ENCODE data around the gene ACBD4.

The ACBD4 gene, protein sequence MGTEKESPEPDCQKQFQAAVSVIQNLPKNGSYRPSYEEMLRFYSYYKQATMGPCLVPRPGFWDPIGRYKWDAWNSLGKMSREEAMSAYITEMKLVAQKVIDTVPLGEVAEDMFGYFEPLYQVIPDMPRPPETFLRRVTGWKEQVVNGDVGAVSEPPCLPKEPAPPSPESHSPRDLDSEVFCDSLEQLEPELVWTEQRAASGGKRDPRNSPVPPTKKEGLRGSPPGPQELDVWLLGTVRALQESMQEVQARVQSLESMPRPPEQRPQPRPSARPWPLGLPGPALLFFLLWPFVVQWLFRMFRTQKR

DNA sequence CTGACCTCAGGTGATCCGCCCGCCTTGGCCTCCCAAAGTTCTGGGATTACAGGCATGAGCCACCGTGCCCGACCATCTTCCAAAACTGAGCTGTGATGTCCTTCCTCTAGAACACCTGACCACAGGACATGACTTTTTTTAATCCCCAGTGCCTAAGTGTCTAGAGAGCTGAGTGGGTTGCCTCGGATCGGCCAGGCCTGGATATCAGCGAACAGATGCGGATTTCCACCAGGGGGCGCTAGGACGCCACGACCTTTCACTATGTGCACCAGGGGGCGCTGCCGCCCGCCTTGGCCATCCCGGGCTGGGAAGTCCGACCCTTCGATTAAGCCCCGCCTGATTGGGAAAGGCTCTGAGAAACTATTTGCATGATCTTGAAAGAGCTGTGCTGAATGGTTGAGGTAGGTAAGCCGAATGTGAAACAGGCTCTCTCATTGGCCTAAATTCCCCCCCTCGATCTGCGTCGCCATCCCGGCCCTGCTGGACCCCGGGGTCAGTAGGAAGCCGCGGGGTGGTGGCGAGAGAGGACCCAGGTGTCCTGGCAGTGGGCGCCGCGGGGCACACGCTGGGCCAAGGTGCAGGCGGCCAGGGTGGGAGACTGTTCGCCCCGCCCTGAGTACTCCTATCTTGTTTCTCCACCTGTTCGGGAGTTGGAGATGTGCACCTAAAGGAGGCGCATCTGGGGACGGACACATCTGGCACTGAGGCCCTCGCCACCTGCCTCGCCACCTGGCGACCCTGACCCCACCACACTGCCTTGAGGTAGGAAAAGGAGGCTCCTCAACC is at the start of gene ACBD4:
Gene ACBD4 (plus strand): TSS at position 496 of the 786 bp plus-strand sequence. CDS start 458 bp downstream, outside the sequence.
- peak; percentile 96 for DNase-seq (ENCODE audit: low read depth in 2 of 2)

DNA sequence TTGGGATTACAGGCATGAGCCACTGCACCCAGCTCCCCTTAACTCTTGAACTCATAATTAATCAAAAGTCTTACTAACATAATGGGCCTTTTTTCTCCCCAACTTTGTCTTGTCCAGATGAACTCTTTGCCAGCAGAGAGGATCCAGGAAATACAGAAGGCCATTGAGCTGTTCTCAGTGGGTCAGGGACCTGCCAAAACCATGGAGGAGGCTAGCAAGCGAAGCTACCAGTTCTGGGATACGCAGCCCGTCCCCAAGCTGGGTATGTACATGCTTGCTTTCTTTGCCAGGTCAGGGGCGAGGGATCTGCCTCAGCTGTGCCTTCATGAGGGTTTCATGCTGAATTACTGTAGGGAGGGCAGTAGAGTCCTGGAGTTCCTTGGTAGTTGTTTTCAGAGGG is 49.1 kb upstream of the ACBD4 start:
- DNase-seq (ENCODE audit: low read depth in 2 of 2), result no peak

DNA sequence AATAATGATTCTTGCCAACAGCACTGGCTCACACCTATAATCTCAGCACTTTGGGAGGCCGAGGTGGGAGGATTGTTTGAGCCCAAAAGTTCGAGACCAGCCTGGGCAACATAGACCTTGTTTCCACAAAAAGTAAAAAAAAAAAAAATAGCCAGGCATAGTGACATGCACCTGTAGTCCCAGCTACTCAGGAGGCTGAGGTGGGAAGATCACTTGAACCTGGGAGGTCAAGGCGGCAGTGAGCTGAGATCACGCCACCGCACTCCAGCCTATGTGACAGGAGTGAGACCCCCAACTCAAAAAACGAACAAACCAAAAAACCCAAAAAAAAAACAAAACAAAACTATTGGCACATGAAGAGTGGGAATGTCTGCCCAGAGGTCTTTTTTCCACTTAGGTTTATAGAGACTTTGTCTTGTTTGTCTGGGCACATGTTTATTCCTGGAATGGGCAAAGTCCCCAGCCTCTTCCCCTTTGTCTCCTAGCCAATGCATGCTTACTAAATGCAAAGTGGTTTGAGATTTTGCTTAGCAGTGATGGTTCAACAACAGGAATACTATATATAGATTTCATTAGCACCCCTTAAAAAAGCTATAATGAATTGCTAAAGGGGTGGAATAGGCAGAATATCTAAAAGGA is 48.5 kb upstream of the ACBD4 start:
- no peak for DNase-seq (ENCODE audit: low read depth in 2 of 2)

DNA sequence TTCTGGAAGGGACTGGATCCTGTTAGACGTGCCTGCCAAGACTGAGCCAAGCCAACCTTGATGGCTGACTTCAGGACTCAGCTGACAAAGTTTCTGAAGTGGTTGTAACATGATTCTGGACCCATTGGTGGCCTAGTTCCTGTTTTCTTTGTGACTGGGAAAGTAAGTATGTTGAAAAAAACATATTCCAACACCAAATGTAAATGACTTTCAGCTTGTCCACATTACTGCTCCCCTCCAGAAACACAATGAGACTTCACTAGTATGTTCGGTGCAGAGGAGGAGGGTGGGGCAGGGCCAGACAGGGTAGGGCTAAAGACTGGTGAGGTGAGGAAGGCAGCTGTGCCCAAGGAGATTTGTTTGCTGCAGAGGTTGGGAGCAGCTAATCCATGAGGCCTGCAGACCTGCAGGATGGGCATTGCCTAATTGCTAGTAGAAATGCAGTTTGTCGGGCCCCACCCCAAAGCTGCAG is 47.9 kb upstream of the ACBD4 start:
- no peak for DNase-seq (ENCODE audit: low read depth in 2 of 2)

DNA sequence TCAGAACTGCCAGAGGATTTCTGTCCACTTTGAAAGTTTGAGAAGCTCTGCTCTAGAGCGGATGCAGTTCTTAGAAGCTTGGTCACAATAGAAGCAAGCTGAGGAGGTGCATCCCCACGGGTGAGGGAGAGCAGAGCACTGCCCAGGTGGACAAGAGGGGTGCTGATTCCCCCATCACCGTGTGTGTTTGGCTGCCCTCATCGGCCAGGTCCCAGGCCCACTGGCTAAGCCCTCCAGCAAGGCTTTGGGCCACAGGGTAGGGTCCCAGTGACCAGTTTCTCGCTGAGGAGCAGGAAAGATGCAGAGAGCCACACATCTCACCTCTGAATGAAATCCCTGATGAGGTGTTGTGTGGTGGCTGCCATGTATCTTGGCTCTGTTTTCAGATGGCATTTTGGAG is 47.5 kb upstream of the ACBD4 start:
- DNase-seq (ENCODE audit: low read depth in 2 of 2), result no peak

DNA sequence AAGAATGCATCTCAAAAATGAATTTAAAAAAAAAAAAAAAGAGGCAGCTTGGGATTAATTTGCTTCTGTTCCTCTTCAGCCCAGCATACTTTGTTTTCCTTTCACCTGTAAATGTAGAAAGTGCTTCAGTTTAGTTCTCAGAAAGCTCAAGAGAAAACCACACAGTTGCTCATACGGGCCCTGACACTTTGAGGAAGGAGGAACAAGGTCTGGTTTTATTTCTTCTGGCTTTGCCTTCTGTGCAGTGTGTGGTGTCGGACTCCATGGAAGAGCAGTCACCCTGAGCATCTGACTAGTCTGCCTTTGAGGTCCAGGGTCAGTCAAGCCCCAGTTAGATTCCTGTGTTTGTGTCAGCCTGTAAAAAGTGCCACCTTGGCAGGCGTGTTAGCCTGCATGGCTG is 46.7 kb upstream of the ACBD4 start:
- DNase-seq (ENCODE audit: low read depth in 2 of 2), result no peak

DNA sequence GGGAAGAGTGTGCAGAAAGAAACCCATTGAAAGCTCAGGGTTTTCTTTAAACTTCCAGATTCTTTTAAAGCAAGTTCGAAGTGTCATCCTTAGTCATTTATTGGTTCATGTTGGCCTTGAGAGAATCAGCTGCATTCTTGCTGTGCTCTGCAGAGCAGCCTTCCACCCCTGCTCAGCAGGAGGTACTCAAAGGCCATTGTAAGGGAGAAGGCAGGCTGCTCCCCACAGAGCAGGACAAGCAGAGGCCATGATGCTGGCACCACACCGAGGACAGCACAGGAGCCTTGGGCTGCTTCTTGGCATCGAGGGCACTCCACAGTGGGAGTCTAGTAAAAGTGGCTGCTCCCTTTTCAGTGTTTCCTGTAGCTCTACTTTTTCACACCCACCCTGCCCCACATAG is 44.8 kb upstream of the ACBD4 start:
- DNase-seq (ENCODE audit: low read depth in 2 of 2), result no peak

DNA sequence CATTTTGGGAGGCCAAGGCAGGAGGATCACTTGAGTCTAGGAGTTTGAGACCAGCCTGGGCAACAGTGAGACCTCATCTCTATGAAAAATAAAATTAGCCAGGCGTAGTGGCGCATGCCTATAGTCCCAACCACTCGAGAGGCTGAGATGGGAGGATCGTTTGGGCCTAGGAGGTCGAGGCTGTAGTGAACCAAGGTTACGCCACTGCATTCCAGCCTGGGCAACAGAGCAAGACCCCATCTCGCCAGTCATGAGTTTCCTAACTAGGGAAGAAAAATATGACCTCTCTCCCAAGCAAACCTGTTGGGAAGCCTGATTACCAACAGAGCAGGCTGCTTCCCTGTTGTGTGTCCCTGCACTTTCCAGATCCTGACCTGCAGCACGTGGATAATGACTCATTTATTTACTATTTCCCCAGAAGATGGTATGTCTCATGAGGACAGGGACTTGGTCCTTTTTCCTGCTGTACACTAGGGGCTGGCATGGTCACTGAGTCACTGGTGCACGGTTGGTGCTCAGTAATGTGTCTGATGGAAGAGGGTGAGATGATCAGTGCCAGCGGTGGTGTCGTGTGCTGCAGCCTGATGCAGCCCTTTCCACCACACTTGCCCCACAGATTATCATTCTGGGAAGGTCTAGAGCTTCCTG is 43.6 kb upstream of the ACBD4 start:
- no peak for DNase-seq (ENCODE audit: low read depth in 2 of 2)

DNA sequence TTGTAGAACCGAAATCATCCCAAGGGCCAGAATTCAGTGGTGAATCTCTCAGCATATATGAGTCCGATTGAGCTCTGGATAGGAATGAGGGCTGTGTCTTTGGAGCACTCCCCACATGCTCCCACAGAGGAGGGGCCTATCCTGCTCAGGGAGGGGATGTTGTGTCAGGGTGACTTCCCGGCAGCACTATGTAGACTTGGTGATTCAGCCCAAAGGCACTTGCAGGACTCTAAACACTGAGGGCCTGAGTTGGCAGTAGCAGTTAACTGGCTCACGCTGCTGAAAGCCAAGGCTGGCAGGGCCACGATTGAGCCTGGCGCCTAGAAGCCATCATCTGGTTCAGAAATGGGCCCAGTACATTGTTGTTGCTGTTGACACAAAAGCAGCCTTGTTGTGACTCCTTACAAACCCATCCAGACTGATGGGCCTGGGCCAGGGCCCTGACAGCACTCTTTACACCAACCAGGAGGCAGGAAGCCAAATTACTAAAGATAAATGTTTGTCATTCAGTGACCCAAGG is 42.5 kb upstream of the ACBD4 start:
- no peak for DNase-seq (ENCODE audit: low read depth in 2 of 2)

DNA sequence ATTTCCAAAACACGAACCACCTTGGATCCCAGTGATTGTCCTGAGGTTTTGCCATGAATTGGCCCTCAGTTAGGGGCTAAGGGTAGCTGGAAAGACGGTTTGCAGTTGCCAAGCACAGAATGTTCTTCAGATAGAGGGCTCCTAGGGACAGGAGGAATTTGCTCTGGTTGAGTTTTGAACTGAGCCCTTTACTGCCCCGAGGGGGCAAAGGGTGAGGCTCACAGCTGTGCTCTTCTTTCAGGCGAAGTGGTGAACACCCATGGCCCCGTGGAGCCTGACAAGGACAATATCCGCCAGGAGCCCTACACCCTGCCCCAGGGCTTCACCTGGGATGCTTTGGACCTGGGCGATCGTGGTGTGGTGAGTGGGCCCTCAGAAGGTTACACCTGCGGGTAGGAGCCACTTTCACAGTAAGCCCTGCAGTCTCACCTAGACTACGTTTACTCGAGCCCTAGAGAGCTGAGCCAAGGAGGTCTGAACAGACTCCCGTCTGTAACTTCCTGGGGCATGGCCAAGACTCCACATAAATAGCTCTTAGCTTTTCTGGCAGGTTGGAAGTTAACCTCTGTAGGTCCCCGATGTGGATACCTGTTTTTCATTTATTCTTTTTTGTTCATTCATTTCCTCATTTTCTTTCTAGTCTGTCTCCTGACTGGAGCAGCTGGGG is 41.9 kb upstream of the ACBD4 start:
- no peak for DNase-seq (ENCODE audit: low read depth in 2 of 2)

DNA sequence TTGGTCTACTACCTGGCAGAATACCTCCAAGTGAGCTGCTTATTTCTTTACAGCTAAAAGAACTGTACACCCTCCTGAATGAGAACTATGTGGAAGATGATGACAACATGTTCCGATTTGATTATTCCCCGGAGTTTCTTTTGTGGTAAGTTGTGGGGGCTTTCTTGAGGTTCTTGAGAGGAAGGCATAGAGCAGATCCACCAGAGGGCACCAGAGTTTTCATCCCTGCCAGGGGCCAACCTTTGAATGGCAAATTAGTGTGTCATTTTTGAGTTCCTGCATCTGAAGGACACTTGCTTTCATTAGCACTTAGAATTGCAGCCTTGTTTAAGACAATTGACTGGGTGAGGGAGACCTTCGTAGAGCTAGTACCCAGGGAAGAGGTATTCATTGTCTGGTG is 39.3 kb upstream of the ACBD4 start:
- no peak for DNase-seq (ENCODE audit: low read depth in 2 of 2)

DNA sequence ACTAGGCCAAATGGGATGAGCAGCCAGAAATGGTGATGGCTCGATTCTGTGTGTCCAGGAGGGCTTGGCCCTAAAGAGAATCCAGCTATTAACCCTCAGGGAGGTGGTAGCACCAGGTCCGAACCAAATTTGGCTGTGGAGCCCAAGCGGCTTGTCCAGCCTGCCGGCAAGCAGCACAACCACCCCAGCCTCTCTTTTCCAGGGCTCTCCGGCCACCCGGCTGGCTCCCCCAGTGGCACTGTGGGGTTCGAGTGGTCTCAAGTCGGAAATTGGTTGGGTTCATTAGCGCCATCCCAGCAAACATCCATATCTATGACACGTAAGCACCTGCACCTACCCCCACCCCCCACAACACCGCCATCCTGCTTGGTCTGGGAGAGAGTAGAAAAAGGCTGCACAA is 38.6 kb upstream of the ACBD4 start:
- no peak for DNase-seq (ENCODE audit: low read depth in 2 of 2)

DNA sequence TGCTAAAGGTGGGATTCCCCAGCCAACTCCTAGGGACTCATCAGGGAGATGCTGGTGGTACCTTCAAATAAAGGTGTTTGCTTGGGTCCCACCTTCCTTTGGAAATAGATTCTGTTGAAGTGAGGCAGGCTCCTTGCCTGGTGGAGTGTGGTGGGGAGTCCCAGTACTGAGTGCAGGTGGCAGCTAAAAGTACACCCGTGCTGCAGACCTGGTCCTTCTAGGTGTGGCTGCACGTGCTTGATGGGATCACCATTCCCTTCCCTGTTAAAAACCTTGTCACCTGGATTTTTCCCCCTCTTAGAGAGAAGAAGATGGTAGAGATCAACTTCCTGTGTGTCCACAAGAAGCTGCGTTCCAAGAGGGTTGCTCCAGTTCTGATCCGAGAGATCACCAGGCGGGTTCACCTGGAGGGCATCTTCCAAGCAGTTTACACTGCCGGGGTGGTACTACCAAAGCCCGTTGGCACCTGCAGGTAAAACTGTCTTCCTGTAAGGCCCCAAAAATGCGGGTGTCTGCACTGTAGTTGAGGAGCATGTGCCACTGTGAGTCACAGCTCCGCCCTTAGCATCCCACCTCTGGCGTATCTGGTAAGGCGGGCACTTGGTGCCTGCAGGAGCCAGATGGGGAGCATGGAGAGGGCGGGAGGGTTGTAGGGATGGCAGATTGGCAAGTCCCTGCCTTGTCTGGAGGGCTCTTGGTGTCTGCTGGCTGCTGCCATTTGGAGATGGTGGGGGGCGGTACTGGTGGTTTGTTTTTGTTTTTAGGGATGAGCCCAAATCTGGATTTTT is 37.2 kb upstream of the ACBD4 start:
- no peak for DNase-seq (ENCODE audit: low read depth in 2 of 2)

DNA sequence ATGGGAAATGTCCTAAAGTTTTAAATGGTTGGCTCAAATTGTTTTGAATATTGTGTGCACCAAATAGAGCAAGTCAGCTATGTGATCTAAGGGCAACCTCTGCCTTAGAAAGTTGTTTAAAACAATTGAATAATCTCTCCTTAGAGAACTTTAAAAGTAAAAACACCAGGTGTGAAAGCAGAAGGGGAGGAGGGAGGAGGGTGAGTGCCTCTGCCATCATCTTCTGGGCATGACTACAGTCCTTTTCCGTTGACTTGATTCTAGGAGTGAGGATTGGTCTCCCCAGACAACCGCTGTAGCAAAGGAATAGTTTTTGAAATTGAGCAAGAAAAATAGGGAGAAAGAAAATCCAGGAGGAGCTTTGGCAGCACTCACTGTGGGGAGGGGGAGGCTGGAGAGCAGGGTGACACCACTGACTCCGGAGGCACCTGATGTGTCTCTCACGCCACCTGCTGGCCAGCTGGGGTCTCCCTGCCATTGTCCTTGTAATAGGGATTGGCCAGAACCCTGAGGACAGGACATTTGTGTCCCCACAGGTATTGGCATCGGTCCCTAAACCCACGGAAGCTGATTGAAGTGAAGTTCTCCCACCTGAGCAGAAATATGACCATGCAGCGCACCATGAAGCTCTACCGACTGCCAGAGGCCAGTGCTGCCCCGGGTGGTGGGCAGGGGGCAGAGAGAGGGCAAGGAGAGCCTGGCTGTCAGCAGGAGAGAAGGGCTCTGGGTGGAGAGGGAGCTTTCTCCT is 36.4 kb upstream of the ACBD4 start:
- DNase-seq (ENCODE audit: low read depth in 2 of 2), result peak; percentile 57 to 75

DNA sequence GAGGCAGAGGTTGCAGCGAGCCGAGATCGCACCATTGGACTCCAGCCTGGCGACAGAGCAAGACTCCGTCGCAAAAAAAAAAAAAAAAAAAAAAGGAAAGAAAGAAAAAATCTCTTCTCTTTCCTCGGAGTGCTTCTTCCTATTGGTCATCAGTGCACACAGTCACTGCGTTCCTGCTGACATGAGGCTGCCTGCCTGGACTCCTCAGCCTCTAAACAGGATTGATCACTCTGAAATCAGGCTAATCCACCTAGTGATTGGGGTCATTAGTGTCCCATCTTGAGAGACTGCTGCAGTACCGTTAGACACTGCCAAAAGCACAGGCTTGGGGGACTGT is 34.0 kb upstream of the ACBD4 start:
- no peak for DNase-seq (ENCODE audit: low read depth in 2 of 2)

DNA sequence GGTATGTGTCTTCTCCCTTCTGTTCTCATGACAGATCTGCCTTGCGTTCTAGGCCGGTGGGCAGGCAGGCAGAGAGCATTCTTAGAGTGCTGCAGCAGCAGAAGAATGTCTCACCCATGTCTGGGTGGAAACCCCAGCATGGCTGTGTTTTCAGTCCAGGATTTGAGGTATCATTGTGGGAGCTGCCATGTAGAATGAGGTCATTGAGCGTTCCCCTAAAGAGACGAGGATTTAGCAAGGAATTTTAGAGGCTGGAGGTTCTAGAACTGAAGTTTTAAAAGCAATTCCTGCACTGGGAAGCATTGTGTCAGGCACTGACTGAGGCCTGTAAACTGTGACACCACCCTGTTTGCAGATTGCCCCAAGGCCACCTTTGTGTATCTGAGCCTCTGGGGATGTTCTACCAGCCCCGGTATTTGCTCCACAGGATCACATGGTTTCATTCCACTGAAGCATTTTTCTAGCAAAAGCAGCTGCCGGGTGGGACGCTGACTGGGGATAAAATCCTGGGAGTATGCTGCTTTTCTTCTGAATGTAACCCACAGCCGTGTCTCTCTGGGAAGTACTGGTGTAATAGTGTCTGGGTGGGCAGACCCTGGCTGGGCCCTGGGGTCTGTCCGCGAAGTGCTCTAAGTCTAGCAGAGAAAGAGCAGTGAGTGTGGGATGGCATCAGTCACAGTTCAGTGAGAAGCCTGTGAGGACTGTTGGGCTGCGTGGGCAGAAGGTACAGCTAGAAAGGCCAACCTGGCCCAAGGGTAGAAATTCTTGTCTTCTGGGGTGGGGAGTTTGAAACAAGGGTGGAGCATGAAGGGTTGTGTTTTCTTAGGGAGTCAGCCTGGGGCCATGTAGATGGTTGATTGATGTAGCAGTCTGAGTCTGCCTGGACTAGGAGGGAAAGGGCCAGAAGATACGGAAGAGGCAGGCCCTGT is 33.3 kb upstream of the ACBD4 start:
- no peak for DNase-seq (ENCODE audit: low read depth in 2 of 2)

DNA sequence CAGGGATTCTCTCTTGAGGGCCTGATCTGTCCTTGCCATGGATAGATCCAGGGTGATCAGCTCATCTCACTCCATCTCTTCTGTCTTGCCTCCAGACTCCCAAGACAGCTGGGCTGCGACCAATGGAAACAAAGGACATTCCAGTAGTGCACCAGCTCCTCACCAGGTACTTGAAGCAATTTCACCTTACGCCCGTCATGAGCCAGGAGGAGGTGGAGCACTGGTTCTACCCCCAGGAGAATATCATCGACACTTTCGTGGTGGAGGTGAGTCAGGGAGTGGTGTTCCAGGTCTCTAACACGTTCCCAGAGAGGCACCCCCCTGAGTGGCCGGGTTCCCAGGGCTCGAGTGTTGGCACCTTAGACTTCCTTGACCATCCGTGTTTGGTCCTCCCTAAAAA is 32.6 kb upstream of the ACBD4 start:
- DNase-seq (ENCODE audit: low read depth in 2 of 2), result no peak

DNA sequence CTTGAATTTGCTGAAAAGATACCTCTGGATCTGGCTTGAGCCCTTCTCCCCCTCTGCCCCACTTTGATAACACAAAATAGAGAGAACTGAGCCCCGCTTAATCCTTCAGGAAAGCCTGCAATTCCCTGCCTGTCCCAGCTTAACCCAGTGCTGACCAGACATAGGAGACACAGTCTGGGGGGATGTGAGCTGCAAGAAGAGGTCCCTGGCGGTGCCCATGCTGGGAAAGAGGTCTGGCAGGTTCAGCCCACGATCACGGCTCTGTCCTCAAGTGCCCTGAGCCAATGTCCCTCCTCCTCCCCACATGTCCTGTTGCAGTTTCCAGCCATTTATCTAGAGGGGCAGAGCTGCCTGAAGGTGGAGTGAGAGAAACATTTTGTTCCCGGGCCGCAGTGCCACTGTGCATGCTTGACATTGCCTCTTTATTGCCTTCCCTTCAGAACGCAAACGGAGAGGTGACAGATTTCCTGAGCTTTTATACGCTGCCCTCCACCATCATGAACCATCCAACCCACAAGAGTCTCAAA is 32.2 kb upstream of the ACBD4 start:
- DNase-seq (ENCODE audit: low read depth in 2 of 2), result no peak

DNA sequence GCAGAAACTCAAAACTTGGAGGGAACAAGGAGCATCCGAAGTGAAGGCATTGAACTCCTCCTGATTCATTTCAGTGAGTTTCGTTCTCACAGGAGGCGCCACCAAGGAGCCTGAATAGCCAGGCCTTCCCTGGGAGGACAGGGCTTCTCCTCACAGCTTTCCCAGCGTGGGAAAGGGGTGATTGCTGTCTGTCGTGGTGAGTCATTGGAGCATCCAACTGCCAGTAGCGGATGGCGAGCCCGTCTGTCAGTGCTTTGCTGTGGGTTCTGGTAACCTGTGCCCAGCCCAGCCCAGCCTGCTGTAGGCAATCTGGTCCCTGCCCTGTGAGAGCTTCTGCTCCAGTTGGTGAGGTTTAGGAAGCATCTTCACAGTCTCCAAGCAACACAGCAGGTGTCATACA is 31.5 kb upstream of the ACBD4 start:
- DNase-seq (ENCODE audit: low read depth in 2 of 2), result no peak
